ENCODE results near the gene CLTB. TPM values are rescaled to one million over a fixed set of nuclear protein-coding genes. Genes with fewer than 3 reads are reported as not detected.

Gene CLTB
- polyA plus RNA-seq, 1 donor from 2014 or later, result 54.1 TPM

GRCh38 chr5:176440927-176441706, 24.8 kb upstream of the CLTB start:
- Mint-ChIP-seq H3K4me3 (peak overlapping the region in 1 of 4 donors; percentile 31), H3K27ac (peak overlapping the region in 1 of 3 donors; percentile 61), H3K36me3 (no peaks in the 10 kb centered on the region), H3K4me1 (peaks cover 4 to 9% (median 9%) of the 10 kb centered on the region in 3 donors), H3K27me3 (peaks cover 14% of the 10 kb centered on the region), H3K9me3 (no peaks in the 10 kb centered on the region)

GRCh38 chr5:176438959-176439757, 22.8 kb upstream of the CLTB start:
- Mint-ChIP-seq H3K27me3 (peaks cover 16% of the 10 kb centered on the region), H3K4me1 (peaks cover 4 to 9% (median 8%) of the 10 kb centered on the region in 3 donors), H3K27ac (no peak overlapping the region), H3K9me3 (no peaks in the 10 kb centered on the region), H3K4me3 (no peak overlapping the region), H3K36me3 (no peaks in the 10 kb centered on the region)

- Mint-ChIP-seq H3K36me3 (no peaks in the 10 kb centered on the region), H3K4me1 (peaks cover 4 to 9% (median 8%) of the 10 kb centered on the region in 3 donors), H3K27me3 (peaks cover 15% of the 10 kb centered on the region), H3K9me3 (peaks cover 0 to 4% (median 0%) of the 10 kb centered on the region in 3 donors), H3K4me3 (peak overlapping the region; percentile 20 to 70 (median 58)), H3K27ac (peak overlapping the region in 1 of 3 donors; percentile 65)
Measured at GRCh38 chr5:176436656-176437055, 20.3 kb upstream of the CLTB start.

GRCh38 chr5:176432707-176433106, 16.4 kb upstream of the CLTB start:
- Mint-ChIP-seq H3K4me1 (peaks cover 4 to 11% (median 9%) of the 10 kb centered on the region in 3 donors), H3K27me3 (peaks cover 13% of the 10 kb centered on the region), H3K36me3 (peaks cover 2% of the 10 kb centered on the region), H3K9me3 (peaks cover 0 to 4% (median 0%) of the 10 kb centered on the region in 3 donors), H3K4me3 (no peak overlapping the region), H3K27ac (no peak overlapping the region)

- peaks cover 0 to 7% (median 0%) of the 10 kb centered on the region in 3 donors for H3K9me3 Mint-ChIP-seq
- peaks cover 5% of the 10 kb centered on the region for H3K27me3 Mint-ChIP-seq
- H3K36me3 Mint-ChIP-seq, result peaks cover 3% of the 10 kb centered on the region
- H3K27ac Mint-ChIP-seq, result no peak overlapping the region
- H3K4me1 Mint-ChIP-seq, result peaks cover 0 to 3% (median 0%) of the 10 kb centered on the region in 3 donors
- H3K4me3 Mint-ChIP-seq, result no peak overlapping the region
Measured at GRCh38 chr5:176429972-176430371, 13.6 kb upstream of the CLTB start.

GRCh38 chr5:176427971-176428370, 11.6 kb upstream of the CLTB start:
- Mint-ChIP-seq H3K9me3 (peaks cover 0 to 7% (median 0%) of the 10 kb centered on the region in 3 donors), H3K4me3 (no peak overlapping the region), H3K27me3 (peaks cover 7% of the 10 kb centered on the region), H3K27ac (no peak overlapping the region), H3K36me3 (peaks cover 3% of the 10 kb centered on the region), H3K4me1 (peaks cover 0 to 3% (median 0%) of the 10 kb centered on the region in 3 donors)

- Mint-ChIP-seq H3K27me3 (peaks cover 3% of the 10 kb centered on the region), H3K9me3 (peaks cover 0 to 3% (median 0%) of the 10 kb centered on the region in 3 donors), H3K4me3 (no peak overlapping the region), H3K4me1 (peaks cover 0 to 3% (median 0%) of the 10 kb centered on the region in 3 donors), H3K27ac (no peak overlapping the region), H3K36me3 (peaks cover 3% of the 10 kb centered on the region)
Measured at GRCh38 chr5:176426876-176427275, 10.5 kb upstream of the CLTB start.

GRCh38 chr5:176425791-176426190, 9.5 kb upstream of the CLTB start:
- H3K27me3 Mint-ChIP-seq, result peaks cover 3% of the 10 kb centered on the region
- H3K9me3 Mint-ChIP-seq, result peaks cover 0 to 3% (median 0%) of the 10 kb centered on the region in 3 donors
- peaks cover 0 to 3% (median 0%) of the 10 kb centered on the region in 3 donors for H3K4me1 Mint-ChIP-seq
- H3K27ac Mint-ChIP-seq, result peak overlapping the region in 1 of 3 donors; percentile 23
- H3K4me3 Mint-ChIP-seq, result peak overlapping the region in 1 of 4 donors; percentile 66
- H3K36me3 Mint-ChIP-seq, result peaks cover 9% of the 10 kb centered on the region

- Mint-ChIP-seq H3K9me3 (peaks cover 0 to 3% (median 0%) of the 10 kb centered on the region in 3 donors), H3K4me3 (no peak overlapping the region), H3K36me3 (peaks cover 7% of the 10 kb centered on the region), H3K27me3 (peaks cover 8% of the 10 kb centered on the region), H3K4me1 (no peaks in the 10 kb centered on the region), H3K27ac (no peak overlapping the region)
Measured at GRCh38 chr5:176425138-176425537, 8.8 kb upstream of the CLTB start.

- peaks cover 9% of the 10 kb centered on the region for H3K27me3 Mint-ChIP-seq
- peaks cover 0 to 3% (median 0%) of the 10 kb centered on the region in 3 donors for H3K9me3 Mint-ChIP-seq
- no peak overlapping the region for H3K27ac Mint-ChIP-seq
- no peak overlapping the region for H3K4me3 Mint-ChIP-seq
- no peaks in the 10 kb centered on the region for H3K4me1 Mint-ChIP-seq
- H3K36me3 Mint-ChIP-seq, result peaks cover 7% of the 10 kb centered on the region
Measured at GRCh38 chr5:176424181-176424580, 7.8 kb upstream of the CLTB start.

GRCh38 chr5:176420972-176421544, 4.7 kb upstream of the CLTB start:
- peaks cover 0 to 3% (median 0%) of the 10 kb centered on the region in 3 donors for H3K9me3 Mint-ChIP-seq
- H3K36me3 Mint-ChIP-seq, result peaks cover 6% of the 10 kb centered on the region

GRCh38 chr5:176420086-176420485, 3.7 kb upstream of the CLTB start:
- Mint-ChIP-seq H3K27ac (no peak overlapping the region), H3K4me1 (peaks cover 6 to 14% (median 8%) of the 10 kb centered on the region in 3 donors), H3K4me3 (no peak overlapping the region), H3K36me3 (peaks cover 6% of the 10 kb centered on the region), H3K9me3 (no peaks in the 10 kb centered on the region), H3K27me3 (peaks cover 9% of the 10 kb centered on the region)

More at GRCh38 chr5:176420972-176421544, 4.7 kb upstream of the CLTB start:
- Mint-ChIP-seq H3K4me3 (peak overlapping the region in 1 of 4 donors; percentile 27), H3K27me3 (peaks cover 9% of the 10 kb centered on the region), H3K4me1 (peaks cover 0 to 7% (median 3%) of the 10 kb centered on the region in 3 donors), H3K27ac (no peak overlapping the region)

GRCh38 chr5:176418251-176418650, 1.9 kb upstream of the CLTB start:
- no peaks in the 10 kb centered on the region for H3K9me3 Mint-ChIP-seq
- H3K27ac Mint-ChIP-seq, result no peak overlapping the region
- H3K36me3 Mint-ChIP-seq, result peaks cover 6% of the 10 kb centered on the region
- peaks cover 12 to 24% (median 16%) of the 10 kb centered on the region in 3 donors for H3K4me1 Mint-ChIP-seq
- peaks cover 8% of the 10 kb centered on the region for H3K27me3 Mint-ChIP-seq
- peak overlapping the region in 1 of 4 donors; percentile 77 for H3K4me3 Mint-ChIP-seq

GRCh38 chr5:176416965-176417364, 626 bp upstream of the CLTB start:
- peaks cover 6% of the 10 kb centered on the region for H3K27me3 Mint-ChIP-seq
- H3K27ac Mint-ChIP-seq, result peak overlapping the region in 2 of 3 donors; percentile 39 to 78
- peaks cover 12 to 24% (median 16%) of the 10 kb centered on the region in 3 donors for H3K4me1 Mint-ChIP-seq
- peaks cover 6% of the 10 kb centered on the region for H3K36me3 Mint-ChIP-seq
- H3K9me3 Mint-ChIP-seq, result no peaks in the 10 kb centered on the region
- peak overlapping the region; percentile 77 to 90 (median 82) for H3K4me3 Mint-ChIP-seq

All from IgD-negative memory B cell (primary cell).